GM21723 (cell line): ENCODE data around the gene SLIT3.

ENCODE experiments used
- ATAC-seq: cut with Tn5 transposase; IDR thresholded peaks from one replicate; pipeline ENCODE4 v1.9.1; 2021; ENCODE audit warnings: mild to moderate bottlenecking, moderate library complexity; ENCODE audit not compliant: unreplicated experiment

SLIT3 gene

GRCh38 chr5:169178754-169179153 lies 122.2 kb downstream of the SLIT3 start:
- no peak for ATAC-seq

- ATAC-seq, result no peak
Measured at GRCh38 chr5:169178274-169178673, 122.7 kb downstream of the SLIT3 start.

- no peak for ATAC-seq
Measured at GRCh38 chr5:169176709-169177694, 123.9 kb downstream of the SLIT3 start.

- no peak for ATAC-seq
Measured at GRCh38 chr5:169175733-169176132, 125.2 kb downstream of the SLIT3 start.

- no peak for ATAC-seq
Measured at GRCh38 chr5:169174923-169175322, 126.0 kb downstream of the SLIT3 start.

- no peak for ATAC-seq
Measured at GRCh38 chr5:169173372-169173771, 127.6 kb downstream of the SLIT3 start.

GRCh38 chr5:169171515-169171914 lies 129.4 kb downstream of the SLIT3 start:
- no peak for ATAC-seq

GRCh38 chr5:169169783-169170182 lies 131.2 kb downstream of the SLIT3 start:
- ATAC-seq, result no peak

GRCh38 chr5:169168280-169168679 lies 132.7 kb downstream of the SLIT3 start:
- ATAC-seq, result no peak

GRCh38 chr5:169166078-169166477 lies 134.9 kb downstream of the SLIT3 start:
- ATAC-seq, result no peak

GRCh38 chr5:169165052-169165451 lies 135.9 kb downstream of the SLIT3 start:
- ATAC-seq, result no peak

GRCh38 chr5:169164481-169164925 lies 136.4 kb downstream of the SLIT3 start:
- ATAC-seq, result no peak

GRCh38 chr5:169162407-169162806 lies 138.5 kb downstream of the SLIT3 start:
- ATAC-seq, result no peak

- ATAC-seq, result no peak
Measured at GRCh38 chr5:169161022-169161680, 139.8 kb downstream of the SLIT3 start.

- ATAC-seq, result no peak
Measured at GRCh38 chr5:169160405-169160901, 140.5 kb downstream of the SLIT3 start.

- no peak for ATAC-seq
Measured at GRCh38 chr5:169158764-169159163, 142.2 kb downstream of the SLIT3 start.

- ATAC-seq, result no peak
Measured at GRCh38 chr5:169157064-169157463, 143.9 kb downstream of the SLIT3 start.

GRCh38 chr5:169154679-169155078 lies 146.3 kb downstream of the SLIT3 start:
- ATAC-seq, result no peak

GRCh38 chr5:169153405-169153804 lies 147.5 kb downstream of the SLIT3 start:
- ATAC-seq, result no peak

GRCh38 chr5:169152946-169153345 lies 148.0 kb downstream of the SLIT3 start:
- no peak for ATAC-seq

GRCh38 chr5:169152453-169152852 lies 148.5 kb downstream of the SLIT3 start:
- ATAC-seq, result no peak
